ENCODE data around the gene CAGE1. TPM values are rescaled to one million over a fixed set of nuclear protein-coding genes. Genes with fewer than 3 reads are reported as not detected.

Gene CAGE1
- total and polyA plus RNA-seq, 8 donors: not detected

GRCh38 chr6:7421066-7421465 lies 31.5 kb upstream of the CAGE1 start:
- TF ChIP-seq CTCF (IDR thresholded peaks at IDR 0.05) (no peak), EP300 (IDR thresholded peaks at IDR 0.05) (no peak), POLR2A (IDR thresholded peaks at IDR 0.05) (no peak)
- intact Hi-C loops (cut with DNase I; ENCODE audit: low total_unique reads): no loop called here
- DNase-seq: no peak
- Histone ChIP-seq H3K36me3 (peaks cover 4 to 36% (median 24%) of the 10 kb centered on the region in 4 donors), H3K4me3 (no peak overlapping the region), H3K9me3 (no peaks in the 10 kb centered on the region), H3K27ac (no peak overlapping the region), H3K27me3 (no peaks in the 10 kb centered on the region), H3K4me1 (peaks cover 13 to 31% (median 22%) of the 10 kb centered on the region in 4 donors)
- WGBS, 5 donors: 93 to 100% (median 96%) methylated on average over 3 of the region's 3 CpGs

GRCh38 chr6:7419065-7419464 lies 29.5 kb upstream of the CAGE1 start:
- no peak for DNase-seq
- H3K36me3 ChIP-seq: peaks cover 21 to 56% (median 45%) of the 10 kb centered on the region in 4 donors
- peaks cover 13 to 31% (median 22%) of the 10 kb centered on the region in 4 donors for H3K4me1 ChIP-seq
- 14 to 45% (median 18%) methylated on average over 1 of the region's 1 CpG for WGBS, 5 donors
- H3K27me3 ChIP-seq: no peaks in the 10 kb centered on the region
- H3K27ac ChIP-seq: no peak overlapping the region
- H3K9me3 ChIP-seq: no peaks in the 10 kb centered on the region
- TF ChIP-seq EP300 (IDR thresholded peaks at IDR 0.05) (no peak), POLR2AphosphoS5 (IDR thresholded peaks at IDR 0.05) (no peak)
- intact Hi-C loops (cut with DNase I; ENCODE audit: low total_unique reads): loop anchor here (10.0 kb wide), 1 partner anchor 146 kb away; no protein-coding TSS in a partner anchor
- no peak overlapping the region for H3K4me3 ChIP-seq

- peaks cover 22 to 62% (median 51%) of the 10 kb centered on the region in 4 donors for H3K36me3 ChIP-seq
- 58 to 75% (median 69%) methylated on average over 6 of the region's 6 CpGs for WGBS, 5 donors
- TF ChIP-seq POLR2AphosphoS5 (IDR thresholded peaks at IDR 0.05) (no peak), POLR2A (IDR thresholded peaks at IDR 0.05) (no peak), EP300 (IDR thresholded peaks at IDR 0.05) (no peak), CTCF (IDR thresholded peaks at IDR 0.05) (no peak)
- no peak overlapping the region for H3K27ac ChIP-seq
- no peaks in the 10 kb centered on the region for H3K9me3 ChIP-seq
- intact Hi-C loops (cut with DNase I; ENCODE audit: low total_unique reads): loop anchor here (10.0 kb wide), 1 partner anchor 146 kb away; no protein-coding TSS in a partner anchor
- H3K4me3 ChIP-seq: no peak overlapping the region
- DNase-seq: no peak
- peaks cover 13 to 31% (median 22%) of the 10 kb centered on the region in 4 donors for H3K4me1 ChIP-seq
- H3K27me3 ChIP-seq: no peaks in the 10 kb centered on the region
These were observed 28.8 kb upstream of the CAGE1 start for GRCh38 chr6:7418238-7418905.

GRCh38 chr6:7417684-7418083 lies 28.1 kb upstream of the CAGE1 start:
- H3K27ac ChIP-seq: peak overlapping the region in 1 of 5 donors; percentile 17
- no peak for TF ChIP-seq POLR2AphosphoS5 (IDR thresholded peaks at IDR 0.05)
- no peak for TF ChIP-seq POLR2A (IDR thresholded peaks at IDR 0.05)
- TF ChIP-seq CTCF (IDR thresholded peaks at IDR 0.05): no peak
- TF ChIP-seq EP300 (IDR thresholded peaks at IDR 0.05): no peak
- H3K9me3 ChIP-seq: no peaks in the 10 kb centered on the region
- DNase-seq: no peak
- intact Hi-C loops (cut with DNase I; ENCODE audit: low total_unique reads): loop anchor here (10.0 kb wide), 1 partner anchor 147 kb away; no protein-coding TSS in a partner anchor
- H3K4me1 ChIP-seq: peaks cover 13 to 31% (median 22%) of the 10 kb centered on the region in 4 donors
- 18 to 54% (median 40%) methylated on average over 2 of the region's 2 CpGs for WGBS, 5 donors
- no peaks in the 10 kb centered on the region for H3K27me3 ChIP-seq
- H3K4me3 ChIP-seq: no peak overlapping the region
- peaks cover 22 to 69% (median 58%) of the 10 kb centered on the region in 4 donors for H3K36me3 ChIP-seq

GRCh38 chr6:7414811-7415210 lies 25.3 kb upstream of the CAGE1 start:
- no peaks in the 10 kb centered on the region for H3K27me3 ChIP-seq
- no peaks in the 10 kb centered on the region for H3K9me3 ChIP-seq
- peaks cover 45 to 91% (median 87%) of the 10 kb centered on the region in 4 donors for H3K36me3 ChIP-seq
- H3K4me1 ChIP-seq: peaks cover 13 to 24% (median 17%) of the 10 kb centered on the region in 4 donors
- TF ChIP-seq POLR2A (IDR thresholded peaks at IDR 0.05) (no peak), EP300 (IDR thresholded peaks at IDR 0.05) (no peak), CTCF (IDR thresholded peaks at IDR 0.05) (no peak), POLR2AphosphoS5 (IDR thresholded peaks at IDR 0.05) (no peak)
- no peak overlapping the region for H3K27ac ChIP-seq
- intact Hi-C loops (cut with DNase I; ENCODE audit: low total_unique reads): loop anchor here (10.0 kb wide), 1 partner anchor 150 kb away; no protein-coding TSS in a partner anchor
- 77 to 90% (median 84%) methylated on average over 7 of the region's 7 CpGs for WGBS, 5 donors
- DNase-seq: no peak
- no peak overlapping the region for H3K4me3 ChIP-seq

Measured in stomach (tissue), 9 donors.